B cell (primary cell): ENCODE data around the gene COX10. TPM values are rescaled to one million over a fixed set of nuclear protein-coding genes. Genes with fewer than 3 reads are reported as not detected.

Experiments used
- ATAC-seq: fragments of 200-7000 bp; cut with Tn5 transposase; one replicate; pipeline ENCODE4 v1.10.0; 2021; ENCODE audit warnings: low read depth, mild to moderate bottlenecking, moderate number of reproducible peaks, moderate library complexity
- CTCF ChIA-PET: fragments of 350-600 bp; sonication (Branson Sonifier 250); formaldehyde crosslinking; loops from one replicate; lab custom pipeline; 2021; ENCODE audit warnings: antibody characterized with exemption, inconsistent platforms; lab: Charles Lee
- POLR2A ChIA-PET: fragments of 350-600 bp; sonication (Branson Sonifier 250); formaldehyde crosslinking; loops from one replicate; lab custom pipeline; 2021; ENCODE audit warnings: antibody characterized with exemption; lab: Charles Lee
- DNase-seq: peaks from one replicate; pipeline ENCODE4 v3.0.0; 2013
- H2AFZ ChIP-seq: 2 replicates; pipeline ENCODE4 v1.6.1; 2012; ENCODE audit warnings: mild to moderate bottlenecking, low read depth, low read length; ENCODE audit not compliant: insufficient read depth, poor library complexity, severe bottlenecking
- H3K27ac ChIP-seq, 2 donors: 1 replicate in 1 of 2; 2 replicates in 1 of 2; pipeline ENCODE4 v1.5.1; 2012 to 2013; ENCODE audit warnings: low read length in 2 of 2, mild to moderate bottlenecking in 2 of 2, moderate library complexity in 1 of 2
- H3K27me3 ChIP-seq, 4 experiments: fragments of 200-600 bp in 1 of 4; sonication (generic) in 1 of 4; replicated peaks in 1 of 4; 1 replicate in 2 of 4; 2 replicates in 2 of 4; pipeline versions ENCODE4 v1.6.1 to v1.7.0; 2013 to 2016; ENCODE audit warnings: low read length in 3 of 4, mild to moderate bottlenecking in 2 of 4, mixed read lengths in 1 of 4, moderate library complexity in 1 of 4; ENCODE audit not compliant: insufficient read depth in 4 of 4, control insufficient read depth in 3 of 4; ENCODE audit errors: control extremely low read depth in 1 of 4
- H3K36me3 ChIP-seq, 2 experiments: replicated peaks in 1 of 2; 1 replicate in 1 of 2; 2 replicates in 1 of 2; pipeline versions ENCODE4 v1.6.1 to v1.7.1; 2013; ENCODE audit warnings: low read length in 1 of 2; ENCODE audit not compliant: insufficient read depth in 2 of 2, control insufficient read depth in 1 of 2; ENCODE audit errors: control extremely low read depth in 1 of 2, extremely low read depth in 1 of 2
- H3K4me1 ChIP-seq, 2 donors: fragments of 200-600 bp in 1 of 2; sonication (generic) in 1 of 2; 1 replicate in 1 of 2; 2 replicates in 1 of 2; pipeline versions ENCODE4 v1.5.1 to v1.6.1; 2013 to 2017; ENCODE audit warnings: low read length in 2 of 2; ENCODE audit not compliant: control insufficient read depth in 2 of 2, insufficient read depth in 2 of 2
- H3K4me2 ChIP-seq: replicated peaks from 2 replicates; pipeline ENCODE3; 2012; ENCODE audit warnings: mild to moderate bottlenecking, low read depth, low read length; ENCODE audit not compliant: poor library complexity, severe bottlenecking
- H3K4me3 ChIP-seq, 5 experiments: fragments of 200-600 bp in 1 of 5; sonication (generic) in 1 of 5; 1 replicate in 3 of 5; 2 replicates in 2 of 5; pipeline versions ENCODE4 v1.5.1 to v1.7.0; 2011 to 2016; ENCODE audit warnings: low read length in 4 of 5, mild to moderate bottlenecking in 4 of 5, low read depth in 2 of 5, control low read depth in 1 of 5, moderate library complexity in 1 of 5; ENCODE audit not compliant: insufficient read depth in 1 of 5; ENCODE audit errors: control extremely low read depth in 1 of 5, extremely low read depth in 1 of 5
- H3K79me2 ChIP-seq: fragments of 200-600 bp; sonication (generic); one replicate; pipeline ENCODE4 v1.6.0; 2016; ENCODE audit warnings: low read length; ENCODE audit not compliant: control insufficient read depth, insufficient read depth
- H3K9ac ChIP-seq: fragments of 200-600 bp; sonication (generic); 2 replicates; pipeline ENCODE4 v1.6.1; 2017; ENCODE audit warnings: mild to moderate bottlenecking, low read length, moderate library complexity
- H3K9me3 ChIP-seq, 3 donors: one replicate each; pipeline versions ENCODE4 v1.6.1 to v1.7.1; 2013; ENCODE audit warnings: low read length in 2 of 3; ENCODE audit not compliant: control insufficient read depth in 2 of 3, insufficient read depth in 1 of 3; ENCODE audit errors: control extremely low read depth in 1 of 3
- H4K20me1 ChIP-seq: 2 replicates; pipeline ENCODE4 v1.6.0; 2012; ENCODE audit warnings: mild to moderate bottlenecking, low read length; ENCODE audit not compliant: insufficient read depth, control insufficient read depth, poor library complexity, severe bottlenecking
- H3K27ac Mint-ChIP-seq: one replicate; pipeline ENCODE4 v1.8.0; 2021; ENCODE audit warnings: mixed read lengths
- H3K27me3 Mint-ChIP-seq: one replicate; pipeline ENCODE4 v1.8.0; 2021; ENCODE audit warnings: mixed read lengths
- H3K4me1 Mint-ChIP-seq: one replicate; pipeline ENCODE4 v1.8.0; 2021; ENCODE audit warnings: mixed read lengths
- H3K4me3 Mint-ChIP-seq: one replicate; pipeline ENCODE4 v1.8.0; 2021; ENCODE audit warnings: mixed read lengths
- H3K9me3 Mint-ChIP-seq: one replicate; pipeline ENCODE4 v1.8.0; 2022; ENCODE audit warnings: mixed read lengths; ENCODE audit not compliant: insufficient read depth
- EZH2 ChIP-seq: IDR thresholded peaks from 2 replicates; pipeline ENCODE4 v1.6.1; 2012; ENCODE audit warnings: borderline replicate concordance, low read depth, mild to moderate bottlenecking, moderate library complexity, low read length; ENCODE audit not compliant: insufficient read depth, poor library complexity, severe bottlenecking
- WGBS: methylation state at CpG from one replicate; pipeline ENCODE4 v1.1.5; 2013; ENCODE audit warnings: missing lambda C conversion rate; ENCODE audit not compliant: insufficient coverage; 5-methylcytosine and 5-hydroxymethylcytosine counted together
- intact Hi-C: fragments of 100-400 bp; cut with micrococcal nuclease; formaldehyde crosslinking; loops from one replicate; pipeline ENCODE4 v1.10.0; 2022
- polyA plus RNA-seq: library from polyadenylated mRNA; depleted of rRNA; stranded (reverse); fragments of >200 nt; gene quantifications from 2 replicates; pipeline ENCODE4 v1.2.3, GENCODE V29; 2012
- total RNA-seq, 2 donors: library from RNA; stranded (reverse); fragments of 120-200 nt in 1 of 2; gene quantifications; 1 replicate in 1 of 2; 2 replicates in 1 of 2; pipeline versions ENCODE4 v1.2.3 to v1.2.4, GENCODE V29; 2013 to 2022
- TF ChIP-seq, protein P1 (sequence below): fragments of 200-600 bp; IDR thresholded peaks from one replicate; pipeline ENCODE4 v1.8.0; 2022; ENCODE audit warnings: antibody characterized with exemption, mild to moderate bottlenecking

Gene COX10
- total and polyA plus RNA-seq, 2 donors (not counting 1 experiment from before 2014, with no cell fraction given): 21.8 to 23.3 TPM

DNA sequence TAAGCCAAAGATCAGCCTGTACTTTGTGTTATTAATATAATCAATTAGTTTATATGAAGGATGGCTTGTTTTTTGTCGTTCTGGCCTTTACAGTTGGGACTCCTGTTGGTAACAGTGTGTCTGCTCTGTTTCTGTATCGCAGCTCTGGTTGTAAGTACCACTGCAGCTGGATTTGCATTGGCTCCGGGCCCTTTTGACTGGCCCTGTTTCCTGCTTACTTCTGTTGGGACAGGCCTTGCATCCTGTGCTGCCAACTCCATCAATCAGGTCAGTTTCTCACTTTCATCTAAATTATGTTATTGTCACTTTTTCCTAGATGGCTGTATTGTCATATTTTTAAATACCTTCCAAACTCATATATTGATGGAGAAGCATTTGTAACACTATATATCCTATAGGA is 32.7 kb downstream of the COX10 start:
- Histone ChIP-seq H3K27ac (no peak overlapping the region), H3K36me3 (peaks cover 0 to 5% of the 10 kb centered on the region in 2 experiments), H3K9ac (no peak overlapping the region), H3K4me2 (no peak overlapping the region), H3K4me1 (no peaks in the 10 kb centered on the region), H3K27me3 (no peaks in the 10 kb centered on the region), H3K79me2 (peaks cover 13% of the 10 kb centered on the region), H4K20me1 (no peaks in the 10 kb centered on the region), H3K9me3 (no peaks in the 10 kb centered on the region), H3K4me3 (no peak overlapping the region), H2AFZ (no peak overlapping the region)
- H3K27ac Mint-ChIP-seq: no peak overlapping the region
- ATAC-seq (no peak), DNase-seq (no peak)
- ChIA-PET POLR2A (no interaction called here), CTCF (no interaction called here)
- H3K4me3 Mint-ChIP-seq: no peak overlapping the region
- intact Hi-C loops: no loop called here
- WGBS: 87% methylated on average over 3 of the region's 3 CpGs
- H3K27me3 Mint-ChIP-seq: no peaks in the 10 kb centered on the region
- TF ChIP-seq, protein P1, sequence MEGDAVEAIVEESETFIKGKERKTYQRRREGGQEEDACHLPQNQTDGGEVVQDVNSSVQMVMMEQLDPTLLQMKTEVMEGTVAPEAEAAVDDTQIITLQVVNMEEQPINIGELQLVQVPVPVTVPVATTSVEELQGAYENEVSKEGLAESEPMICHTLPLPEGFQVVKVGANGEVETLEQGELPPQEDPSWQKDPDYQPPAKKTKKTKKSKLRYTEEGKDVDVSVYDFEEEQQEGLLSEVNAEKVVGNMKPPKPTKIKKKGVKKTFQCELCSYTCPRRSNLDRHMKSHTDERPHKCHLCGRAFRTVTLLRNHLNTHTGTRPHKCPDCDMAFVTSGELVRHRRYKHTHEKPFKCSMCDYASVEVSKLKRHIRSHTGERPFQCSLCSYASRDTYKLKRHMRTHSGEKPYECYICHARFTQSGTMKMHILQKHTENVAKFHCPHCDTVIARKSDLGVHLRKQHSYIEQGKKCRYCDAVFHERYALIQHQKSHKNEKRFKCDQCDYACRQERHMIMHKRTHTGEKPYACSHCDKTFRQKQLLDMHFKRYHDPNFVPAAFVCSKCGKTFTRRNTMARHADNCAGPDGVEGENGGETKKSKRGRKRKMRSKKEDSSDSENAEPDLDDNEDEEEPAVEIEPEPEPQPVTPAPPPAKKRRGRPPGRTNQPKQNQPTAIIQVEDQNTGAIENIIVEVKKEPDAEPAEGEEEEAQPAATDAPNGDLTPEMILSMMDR: no peak
- TF ChIP-seq EZH2: no peak
- no peaks in the 10 kb centered on the region for H3K4me1 Mint-ChIP-seq
- no peaks in the 10 kb centered on the region for H3K9me3 Mint-ChIP-seq

- no peak overlapping the region for H2AFZ ChIP-seq
- TF ChIP-seq, protein P1: no peak
- TF ChIP-seq EZH2: no peak
These were observed 34.5 kb downstream of the COX10 start for GRCh38 chr17:14103836-14104235.

More at GRCh38 chr17:14103836-14104235, 34.5 kb downstream of the COX10 start:
- Histone ChIP-seq H3K9ac (no peak overlapping the region), H3K9me3 (no peaks in the 10 kb centered on the region), H3K27me3 (no peaks in the 10 kb centered on the region), H3K4me3 (no peak overlapping the region), H3K4me1 (no peaks in the 10 kb centered on the region), H3K79me2 (peaks cover 18% of the 10 kb centered on the region), H4K20me1 (no peaks in the 10 kb centered on the region), H3K36me3 (peaks cover 0 to 5% of the 10 kb centered on the region in 2 experiments), H3K4me2 (no peak overlapping the region), H3K27ac (no peak overlapping the region)
- intact Hi-C loops: no loop called here
- no peaks in the 10 kb centered on the region for H3K27me3 Mint-ChIP-seq
- H3K4me1 Mint-ChIP-seq: peaks cover 12% of the 10 kb centered on the region
- CTCF ChIA-PET: no interaction called here
- no peak overlapping the region for H3K4me3 Mint-ChIP-seq
- DNase-seq (no peak), ATAC-seq (no peak)
- no peaks in the 10 kb centered on the region for H3K9me3 Mint-ChIP-seq
- POLR2A ChIA-PET: no interaction called here
- no peak overlapping the region for H3K27ac Mint-ChIP-seq
- WGBS: 100% methylated on average over 4 of the region's 8 CpGs
